Measurements from ENCODE around the gene NKTR.

DNA sequence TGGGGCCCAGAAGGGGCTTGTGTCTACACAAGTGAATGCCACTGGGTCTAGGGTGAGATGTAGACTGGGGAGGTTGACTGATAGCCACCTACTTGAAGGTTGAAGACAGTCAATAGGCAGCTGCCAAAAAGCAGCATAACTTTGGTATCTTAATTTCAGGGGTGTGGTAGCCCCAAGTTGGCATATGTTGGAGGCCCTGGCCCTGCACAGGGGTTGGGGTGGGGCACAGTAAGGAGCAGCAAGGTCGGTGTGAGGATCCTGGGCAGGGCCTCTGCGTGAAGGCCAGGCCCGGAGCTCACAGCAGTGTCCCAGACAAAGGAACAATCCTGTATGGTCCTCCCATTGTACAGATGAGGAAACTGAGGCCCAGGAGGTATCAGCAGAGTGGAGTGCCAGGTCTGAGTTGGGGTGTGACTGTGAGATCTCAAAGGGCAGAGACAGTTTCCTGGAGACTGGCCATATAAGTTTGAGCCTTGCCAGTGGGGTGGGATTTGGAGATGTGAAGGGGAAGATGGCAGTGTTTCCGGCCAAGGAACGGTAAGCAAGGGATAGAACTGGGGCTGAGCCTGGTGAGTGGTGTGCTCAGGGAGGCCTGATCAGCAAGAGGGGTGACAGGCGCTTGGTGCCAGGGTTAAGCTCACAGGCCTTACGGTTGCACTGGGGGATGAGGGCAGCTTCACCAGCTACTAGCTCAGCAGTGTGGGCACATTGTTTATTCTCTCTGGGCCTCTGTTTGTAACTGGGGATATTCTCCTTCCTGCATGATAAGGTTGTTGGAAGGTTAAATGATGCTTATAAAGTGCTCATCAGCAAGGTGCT lies 86.6 kb downstream of the NKTR start:
- no peak for TF ChIP-seq EZH2 (IDR thresholded peaks at IDR 0.05; ENCODE audit: low read length)
- TF ChIP-seq, protein P1, sequence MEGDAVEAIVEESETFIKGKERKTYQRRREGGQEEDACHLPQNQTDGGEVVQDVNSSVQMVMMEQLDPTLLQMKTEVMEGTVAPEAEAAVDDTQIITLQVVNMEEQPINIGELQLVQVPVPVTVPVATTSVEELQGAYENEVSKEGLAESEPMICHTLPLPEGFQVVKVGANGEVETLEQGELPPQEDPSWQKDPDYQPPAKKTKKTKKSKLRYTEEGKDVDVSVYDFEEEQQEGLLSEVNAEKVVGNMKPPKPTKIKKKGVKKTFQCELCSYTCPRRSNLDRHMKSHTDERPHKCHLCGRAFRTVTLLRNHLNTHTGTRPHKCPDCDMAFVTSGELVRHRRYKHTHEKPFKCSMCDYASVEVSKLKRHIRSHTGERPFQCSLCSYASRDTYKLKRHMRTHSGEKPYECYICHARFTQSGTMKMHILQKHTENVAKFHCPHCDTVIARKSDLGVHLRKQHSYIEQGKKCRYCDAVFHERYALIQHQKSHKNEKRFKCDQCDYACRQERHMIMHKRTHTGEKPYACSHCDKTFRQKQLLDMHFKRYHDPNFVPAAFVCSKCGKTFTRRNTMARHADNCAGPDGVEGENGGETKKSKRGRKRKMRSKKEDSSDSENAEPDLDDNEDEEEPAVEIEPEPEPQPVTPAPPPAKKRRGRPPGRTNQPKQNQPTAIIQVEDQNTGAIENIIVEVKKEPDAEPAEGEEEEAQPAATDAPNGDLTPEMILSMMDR (optimal IDR thresholded peaks at IDR 0.05 in 1 of 3, IDR thresholded peaks at IDR 0.05 in 1 of 3, conservative IDR thresholded peaks at IDR 0.05 in 1 of 3; ENCODE audit: extremely low read depth in 1 of 3, insufficient read depth in 2 of 3, low read length in 3 of 3), result no peak

All from keratinocyte (primary cell).